Stomach (tissue), 9 donors: ENCODE measurements around the gene XPO4. TPM values are rescaled to one million over a fixed set of nuclear protein-coding genes. Genes with fewer than 3 reads are reported as not detected.

Experiments used
- DNase-seq, 2 donors: peaks; one replicate each; pipeline versions ENCODE4 v3.0.0 to v3.0.0-alpha.2; 2013 to 2019
- H3K27ac ChIP-seq, 5 donors: fragments of 200-600 bp in 4 of 5; sonication (generic) in 4 of 5; one replicate each; pipeline ENCODE4 v1.5.1; 2013 to 2019; ENCODE audit warnings: mild to moderate bottlenecking in 1 of 5, moderate library complexity in 1 of 5
- H3K27me3 ChIP-seq, 3 donors: fragments of 200-600 bp; sonication (generic); one replicate each; pipeline ENCODE4 v1.5.1; 2017 to 2019; ENCODE audit warnings: mixed run types in 1 of 3
- H3K36me3 ChIP-seq, 4 donors: fragments of 200-600 bp; sonication (generic); 1 replicate in 3 of 4; 2 replicates in 1 of 4; pipeline ENCODE4 v1.5.1; 2016 to 2019
- H3K4me1 ChIP-seq, 4 donors: fragments of 200-600 bp; sonication (generic); one replicate each; pipeline ENCODE4 v1.5.1; 2016 to 2019
- H3K4me3 ChIP-seq, 4 donors: fragments of 200-600 bp; sonication (generic) in 3 of 4; one replicate each; pipeline ENCODE4 v1.5.1; 2016 to 2019; ENCODE audit warnings: mild to moderate bottlenecking in 1 of 4
- H3K9me3 ChIP-seq, 4 donors: fragments of 200-600 bp; sonication (generic); one replicate each; pipeline ENCODE4 v1.5.1; 2016 to 2019
- CTCF ChIP-seq, 7 experiments: fragments of 450-650 bp in 4 of 7; fragments of 200-600 bp in 3 of 7; sonication (generic) in 3 of 7; IDR thresholded peaks; one replicate each; pipeline ENCODE4 v1.5.1; 2016 to 2019; ENCODE audit warnings: antibody characterized with exemption in 7 of 7, control low read depth in 2 of 7, mild to moderate bottlenecking in 1 of 7
- EP300 ChIP-seq: sonication (generic); formaldehyde crosslinking; IDR thresholded peaks from one replicate; pipeline ENCODE4 v1.6.1; 2017; ENCODE audit warnings: antibody characterized with exemption
- POLR2A ChIP-seq, 4 donors: fragments of 450-650 bp; IDR thresholded peaks; one replicate each; pipeline ENCODE4 v1.6.1; 2016; ENCODE audit warnings: antibody characterized with exemption in 4 of 4, control low read depth in 2 of 4, mild to moderate bottlenecking in 1 of 4, moderate library complexity in 1 of 4
- POLR2AphosphoS5 ChIP-seq, 3 donors: sonication (generic); formaldehyde crosslinking; IDR thresholded peaks; one replicate each; pipeline ENCODE4 v1.6.1; 2016; ENCODE audit warnings: antibody characterized with exemption in 3 of 3
- WGBS, 5 donors: extraction: QIAGEN DNeasy Blood & Tissue Kit in 3 of 5; methylation state at CpG; one replicate each; pipeline versions ENCODE4 v1.1.5 to v1.1.7; 2013 to 2018; 5-methylcytosine and 5-hydroxymethylcytosine counted together
- intact Hi-C: fragments of 100-400 bp; cut with DNase I; formaldehyde crosslinking; loops from one replicate; pipeline ENCODE4 v1.15.1; 2023; ENCODE audit warnings: low total_unique reads
- polyA plus RNA-seq, 3 donors: library from polyadenylated mRNA; stranded (reverse); fragments of 200-250 nt; gene quantifications; one replicate each; pipeline ENCODE4 v1.2.3, GENCODE V29; 2013
- total RNA-seq, 5 donors: library from RNA; depleted of rRNA; stranded (reverse); fragments of >200 nt; gene quantifications; one replicate each; pipeline versions ENCODE4 v1.1.0 to v1.2.3, GENCODE V29; 2014 to 2016
- donor health status: healthy with polysubstance abuse.
- donor health status: Bipolar disorder and iron deficiency.
- donor health status: healthy.

XPO4 gene
- total and polyA plus RNA-seq, 8 donors, result 2.3 to 41.7 (median 14.9) TPM

GRCh38 chr13:20779405-20779804 is 123.1 kb downstream of the XPO4 start:
- Histone ChIP-seq H3K27ac (no peak overlapping the region), H3K36me3 (peaks cover 0 to 33% (median 31%) of the 10 kb centered on the region in 4 donors), H3K27me3 (no peaks in the 10 kb centered on the region), H3K4me3 (no peak overlapping the region), H3K9me3 (no peaks in the 10 kb centered on the region), H3K4me1 (no peaks in the 10 kb centered on the region)
- TF ChIP-seq POLR2AphosphoS5 (IDR thresholded peaks at IDR 0.05), result no peak
- no peak for TF ChIP-seq CTCF (IDR thresholded peaks at IDR 0.05)
- no peak for TF ChIP-seq EP300
- TF ChIP-seq POLR2A (IDR thresholded peaks at IDR 0.05), result no peak
- no peak for DNase-seq
- intact Hi-C loops, result loop anchor here (10.0 kb wide), 1 partner anchor 65 kb away; no protein-coding TSS in a partner anchor
- 90 to 97% (median 93%) methylated on average over 7 of the region's 7 CpGs for WGBS, 5 donors

GRCh38 chr13:20778311-20778710 is 124.2 kb downstream of the XPO4 start:
- no peaks in the 10 kb centered on the region for H3K9me3 ChIP-seq
- no peak overlapping the region for H3K4me3 ChIP-seq
- DNase-seq, result no peak
- peaks cover 0 to 5% (median 2%) of the 10 kb centered on the region in 4 donors for H3K4me1 ChIP-seq
- WGBS, 5 donors, result 89 to 95% (median 92%) methylated on average over 1 of the region's 1 CpG
- TF ChIP-seq CTCF (IDR thresholded peaks at IDR 0.05) (no peak), EP300 (no peak), POLR2AphosphoS5 (IDR thresholded peaks at IDR 0.05) (no peak), POLR2A (IDR thresholded peaks at IDR 0.05) (no peak)
- H3K36me3 ChIP-seq, result peaks cover 0 to 23% (median 20%) of the 10 kb centered on the region in 4 donors
- no peaks in the 10 kb centered on the region for H3K27me3 ChIP-seq
- H3K27ac ChIP-seq, result no peak overlapping the region
- intact Hi-C loops, result loop anchor here (10.0 kb wide), 1 partner anchor 64 kb away; no protein-coding TSS in a partner anchor

GRCh38 chr13:20776751-20777150 is 125.8 kb downstream of the XPO4 start:
- Histone ChIP-seq H3K27ac (no peak overlapping the region), H3K36me3 (peaks cover 0 to 10% (median 5%) of the 10 kb centered on the region in 4 donors), H3K4me3 (no peak overlapping the region), H3K27me3 (no peaks in the 10 kb centered on the region), H3K4me1 (peaks cover 11 to 20% (median 12%) of the 10 kb centered on the region in 4 donors), H3K9me3 (no peaks in the 10 kb centered on the region)
- intact Hi-C loops, result loop anchor here (10.0 kb wide), 1 partner anchor 62 kb away; no protein-coding TSS in a partner anchor
- no peak for DNase-seq
- 88 to 98% (median 94%) methylated on average over 1 of the region's 1 CpG for WGBS, 5 donors
- TF ChIP-seq POLR2AphosphoS5 (IDR thresholded peaks at IDR 0.05) (no peak), POLR2A (IDR thresholded peaks at IDR 0.05) (no peak), EP300 (no peak), CTCF (IDR thresholded peaks at IDR 0.05) (no peak)

GRCh38 chr13:20775961-20776360 is 126.6 kb downstream of the XPO4 start:
- TF ChIP-seq POLR2A (IDR thresholded peaks at IDR 0.05) (no peak), POLR2AphosphoS5 (IDR thresholded peaks at IDR 0.05) (no peak), CTCF (IDR thresholded peaks at IDR 0.05) (no peak), EP300 (no peak)
- H3K4me1 ChIP-seq, result peaks cover 11 to 23% (median 12%) of the 10 kb centered on the region in 4 donors
- WGBS, 5 donors, result 91 to 99% (median 96%) methylated on average over 2 of the region's 2 CpGs
- H3K27ac ChIP-seq, result no peak overlapping the region
- no peaks in the 10 kb centered on the region for H3K27me3 ChIP-seq
- no peaks in the 10 kb centered on the region for H3K9me3 ChIP-seq
- peaks cover 0 to 6% (median 2%) of the 10 kb centered on the region in 4 donors for H3K36me3 ChIP-seq
- intact Hi-C loops, result loop anchor here (10.0 kb wide), 1 partner anchor 61 kb away; no protein-coding TSS in a partner anchor
- H3K4me3 ChIP-seq, result no peak overlapping the region
- DNase-seq, result no peak
